Measurements from ENCODE around the gene PCOLCE2.

The PCOLCE2 gene

DNA sequence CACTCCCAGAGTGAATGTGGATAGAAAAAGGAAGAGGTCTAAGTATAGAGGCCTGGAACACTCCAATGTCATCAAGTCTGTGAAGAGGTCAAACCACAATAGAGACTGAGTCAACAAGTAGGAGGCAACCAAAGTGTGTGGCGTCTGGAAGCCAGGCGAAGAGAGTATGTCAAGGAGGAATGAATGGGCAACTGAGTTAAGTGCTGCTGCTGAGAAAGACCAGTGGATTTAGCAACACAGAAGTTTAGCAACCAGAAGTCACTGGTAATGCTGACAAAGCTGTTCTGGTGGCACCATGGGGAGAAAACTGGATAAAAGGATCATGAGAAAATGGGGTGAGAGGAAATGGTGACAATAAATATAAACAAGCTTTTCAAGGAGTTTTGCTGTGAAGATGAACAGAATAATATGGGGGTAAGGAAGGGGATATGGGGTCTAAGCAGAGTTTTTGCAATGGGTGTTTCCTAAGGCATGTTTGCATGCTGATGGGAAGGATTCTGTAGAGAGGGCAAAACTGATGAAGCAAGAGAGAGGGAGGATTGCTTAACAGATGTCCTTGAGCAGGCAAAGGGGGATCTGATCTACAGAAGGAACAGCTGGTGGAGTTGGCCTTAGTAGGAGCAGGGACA is 38.4 kb downstream of the PCOLCE2 start:
- in situ Hi-C loops (cut with HindIII; ENCODE audit: low pct_ligation_motif_present, low sequenced_read_pairs), result no loop called here
- no peak overlapping the region for H3K4me3 ChIP-seq (ENCODE audit: low read depth, low read length)
- peak; percentile 90 for DNase-seq
- H3K36me3 ChIP-seq (replicated peaks), result no peaks in the 10 kb centered on the region
- TF ChIP-seq, protein P1, sequence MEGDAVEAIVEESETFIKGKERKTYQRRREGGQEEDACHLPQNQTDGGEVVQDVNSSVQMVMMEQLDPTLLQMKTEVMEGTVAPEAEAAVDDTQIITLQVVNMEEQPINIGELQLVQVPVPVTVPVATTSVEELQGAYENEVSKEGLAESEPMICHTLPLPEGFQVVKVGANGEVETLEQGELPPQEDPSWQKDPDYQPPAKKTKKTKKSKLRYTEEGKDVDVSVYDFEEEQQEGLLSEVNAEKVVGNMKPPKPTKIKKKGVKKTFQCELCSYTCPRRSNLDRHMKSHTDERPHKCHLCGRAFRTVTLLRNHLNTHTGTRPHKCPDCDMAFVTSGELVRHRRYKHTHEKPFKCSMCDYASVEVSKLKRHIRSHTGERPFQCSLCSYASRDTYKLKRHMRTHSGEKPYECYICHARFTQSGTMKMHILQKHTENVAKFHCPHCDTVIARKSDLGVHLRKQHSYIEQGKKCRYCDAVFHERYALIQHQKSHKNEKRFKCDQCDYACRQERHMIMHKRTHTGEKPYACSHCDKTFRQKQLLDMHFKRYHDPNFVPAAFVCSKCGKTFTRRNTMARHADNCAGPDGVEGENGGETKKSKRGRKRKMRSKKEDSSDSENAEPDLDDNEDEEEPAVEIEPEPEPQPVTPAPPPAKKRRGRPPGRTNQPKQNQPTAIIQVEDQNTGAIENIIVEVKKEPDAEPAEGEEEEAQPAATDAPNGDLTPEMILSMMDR (IDR thresholded peaks at IDR 0.05; ENCODE audit: low read depth, low read length, missing control alignments), result no peak
- H3K27ac ChIP-seq, result no peak overlapping the region
- H3K27me3 ChIP-seq (replicated peaks), result no peaks in the 10 kb centered on the region

DNA sequence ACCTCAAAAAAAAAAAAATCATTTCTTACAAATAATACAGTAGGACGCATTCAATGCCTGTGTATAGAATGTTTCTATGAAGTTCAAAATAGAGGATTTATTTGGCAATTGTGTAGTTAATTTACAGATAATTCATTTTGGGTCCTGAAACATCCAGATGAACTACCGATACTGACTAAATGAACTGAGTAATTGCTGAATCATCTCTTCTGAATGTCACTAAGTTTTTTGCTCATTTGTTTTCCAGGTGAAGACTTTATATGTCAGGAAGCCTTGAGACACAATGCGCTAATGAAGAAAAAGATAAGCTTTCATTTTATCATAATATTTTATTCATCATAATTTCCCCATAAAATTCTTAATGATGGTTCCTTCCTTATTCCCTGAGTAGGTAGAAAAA is 39.7 kb downstream of the PCOLCE2 start:
- Histone ChIP-seq H3K27me3 (replicated peaks) (no peaks in the 10 kb centered on the region), H3K27ac (no peak overlapping the region), H3K36me3 (replicated peaks) (no peaks in the 10 kb centered on the region), H3K4me3 (ENCODE audit: low read depth, low read length) (no peak overlapping the region)
- TF ChIP-seq, protein P1 (IDR thresholded peaks at IDR 0.05; ENCODE audit: low read depth, low read length, missing control alignments), result no peak
- in situ Hi-C loops (cut with HindIII; ENCODE audit: low pct_ligation_motif_present, low sequenced_read_pairs), result loop anchor here (25.0 kb wide), 1 partner anchor 113 kb away; the partner anchor contains the start of gene PAQR9
- DNase-seq, result no peak

GRCh38 chr3:142846779-142847577 is 41.9 kb downstream of the PCOLCE2 start:
- in situ Hi-C loops (cut with HindIII; ENCODE audit: low pct_ligation_motif_present, low sequenced_read_pairs), result loop anchor here (25.0 kb wide), 1 partner anchor 115 kb away; the partner anchor contains the start of gene PAQR9
- no peak for DNase-seq
- TF ChIP-seq, protein P1 (IDR thresholded peaks at IDR 0.05; ENCODE audit: low read depth, low read length, missing control alignments), result no peak
- no peaks in the 10 kb centered on the region for H3K36me3 ChIP-seq (replicated peaks)
- no peak overlapping the region for H3K4me3 ChIP-seq (ENCODE audit: low read depth, low read length)
- no peaks in the 10 kb centered on the region for H3K27me3 ChIP-seq (replicated peaks)
- H3K27ac ChIP-seq, result no peak overlapping the region

DNA sequence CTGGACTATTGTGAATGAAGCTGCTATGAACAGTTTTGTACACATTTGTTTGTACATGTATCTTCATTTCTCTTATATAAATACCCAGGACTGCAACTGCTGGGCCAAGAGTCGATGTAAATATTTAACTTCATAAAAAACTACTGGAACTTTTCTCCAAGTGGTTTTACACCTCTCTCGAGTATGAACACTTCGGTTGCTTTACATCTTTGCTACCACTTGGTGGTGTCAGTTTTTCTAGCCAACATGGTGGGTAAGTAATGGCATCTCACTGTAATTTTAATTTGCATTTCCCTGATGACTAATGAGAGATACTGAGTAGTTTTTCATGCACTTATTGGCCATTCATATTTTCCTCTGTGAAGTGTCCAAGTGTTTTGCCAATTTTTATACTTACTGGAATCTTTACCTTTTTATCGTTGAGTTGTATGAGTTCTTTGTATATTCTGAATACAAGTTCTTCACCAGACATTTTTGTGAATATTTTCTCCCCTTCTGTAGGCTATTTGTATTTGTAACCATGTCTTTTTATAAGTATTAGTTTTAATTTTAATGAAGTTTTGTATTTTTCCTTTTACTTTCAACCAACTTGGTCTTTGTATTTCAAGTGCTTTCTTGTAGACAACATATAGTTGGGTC is 44.4 kb downstream of the PCOLCE2 start:
- H3K36me3 ChIP-seq (replicated peaks), result no peaks in the 10 kb centered on the region
- in situ Hi-C loops (cut with HindIII; ENCODE audit: low pct_ligation_motif_present, low sequenced_read_pairs), result loop anchor here (25.0 kb wide), 1 partner anchor 118 kb away; the partner anchor contains the start of gene PAQR9
- no peak overlapping the region for H3K27ac ChIP-seq
- TF ChIP-seq, protein P1 (IDR thresholded peaks at IDR 0.05; ENCODE audit: low read depth, low read length, missing control alignments), result peak; percentile 61
- H3K27me3 ChIP-seq (replicated peaks), result no peaks in the 10 kb centered on the region
- H3K4me3 ChIP-seq (ENCODE audit: low read depth, low read length), result no peak overlapping the region
- no peak for DNase-seq

GRCh38 chr3:142839831-142840230 is 49.1 kb downstream of the PCOLCE2 start:
- in situ Hi-C loops (cut with HindIII; ENCODE audit: low pct_ligation_motif_present, low sequenced_read_pairs), result loop anchor here (25.0 kb wide), 1 partner anchor 122 kb away; the partner anchor contains the start of gene PAQR9
- Histone ChIP-seq H3K27me3 (replicated peaks) (no peaks in the 10 kb centered on the region), H3K4me3 (ENCODE audit: low read depth, low read length) (no peak overlapping the region), H3K27ac (no peak overlapping the region), H3K36me3 (replicated peaks) (no peaks in the 10 kb centered on the region)
- DNase-seq, result no peak
- TF ChIP-seq, protein P1 (IDR thresholded peaks at IDR 0.05; ENCODE audit: low read depth, low read length, missing control alignments), result no peak

Measured in brain microvascular endothelial cell (primary cell).